AG04450 (cell line): ENCODE results near the gene CTTN. TPM values are rescaled to one million over a fixed set of nuclear protein-coding genes. Genes with fewer than 3 reads are reported as not detected.

Experiments
- CTCF ChIA-PET: fragments of 300-600, 350-600 bp; formaldehyde crosslinking; extraction: SDS; loops from one replicate; lab custom pipeline; 2022; ENCODE audit warnings: antibody characterized with exemption, inconsistent platforms; lab: Charles Lee
- POLR2A ChIA-PET: fragments of 350-600 bp; formaldehyde crosslinking; extraction: SDS; loops from one replicate; lab custom pipeline; 2021; ENCODE audit warnings: antibody characterized with exemption, inconsistent platforms; lab: Yijun Ruan, JAX
- DNase-seq: peaks from one replicate; pipeline ENCODE4 v3.0.0-alpha.2; 2011; ENCODE audit warnings: low read depth, low spot score
- H3K27ac ChIP-seq: one replicate; pipeline ENCODE4 v1.5.1; 2012; ENCODE audit warnings: low read depth, low read length, control low read depth
- H3K27me3 ChIP-seq: one replicate; pipeline ENCODE4 v1.6.0; 2012; ENCODE audit warnings: low read length; ENCODE audit not compliant: control insufficient read depth, insufficient read depth
- H3K4me3 ChIP-seq: 2 replicates; pipeline ENCODE4 v1.5.1; 2011; ENCODE audit warnings: mild to moderate bottlenecking, low read depth, low read length, control low read depth
- H3K9me3 ChIP-seq: 2 replicates; pipeline ENCODE4 v1.5.1; 2012; ENCODE audit warnings: low read length; ENCODE audit not compliant: control insufficient read depth, insufficient read depth
- CTCF ChIP-seq: IDR thresholded peaks from 2 replicates; pipeline ENCODE4 v1.5.1; 2011; ENCODE audit warnings: low read depth, low read length, control low read depth, inconsistent platforms
- polyA plus RNA-seq: library from polyadenylated mRNA; depleted of rRNA; stranded (reverse); fragments of >200 nt; gene quantifications from 2 replicates; pipeline ENCODE4 v1.2.3, GENCODE V29; 2011

Gene CTTN
- polyA plus RNA-seq, 1 experiment = 180 TPM

GRCh38 chr11:70455354-70455753, 57.0 kb downstream of the CTTN start:
- no peak for DNase-seq
- POLR2A ChIA-PET = no interaction called here
- no peak overlapping the region for H3K4me3 ChIP-seq
- H3K27me3 ChIP-seq = peaks cover 10% of the 10 kb centered on the region
- CTCF ChIA-PET = no interaction called here
- H3K9me3 ChIP-seq = peaks cover 5% of the 10 kb centered on the region
- TF ChIP-seq CTCF = no peak
- H3K27ac ChIP-seq = no peak overlapping the region

- no peak overlapping the region for H3K27ac ChIP-seq
- H3K27me3 ChIP-seq = peaks cover 19% of the 10 kb centered on the region
- H3K4me3 ChIP-seq = no peak overlapping the region
- ChIA-PET POLR2A (no interaction called here), CTCF (no interaction called here)
- no peaks in the 10 kb centered on the region for H3K9me3 ChIP-seq
- DNase-seq = no peak
- TF ChIP-seq CTCF = no peak
Observed at GRCh38 chr11:70456921-70457532, 58.7 kb downstream of the CTTN start.

DNA sequence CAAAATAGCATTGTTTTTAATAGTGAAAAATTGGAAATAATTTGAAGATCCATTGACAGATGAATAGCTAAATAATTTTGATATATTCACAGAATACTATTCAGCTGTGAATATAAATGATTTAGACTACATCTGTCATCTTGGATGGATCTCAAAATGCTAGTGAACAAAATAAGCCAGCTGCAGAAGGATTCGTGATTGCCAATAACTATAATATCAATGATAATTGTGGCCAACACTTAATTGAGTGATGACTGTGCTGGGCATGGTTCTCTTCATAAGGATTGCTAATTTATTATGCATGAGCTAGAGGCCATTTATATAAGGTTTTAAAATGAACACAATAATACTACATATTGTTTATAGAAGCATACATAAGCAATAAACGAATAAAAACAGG, 60.4 kb downstream of the CTTN start:
- peaks cover 24% of the 10 kb centered on the region for H3K27me3 ChIP-seq
- ChIA-PET CTCF (interaction anchor here (1.6 to 1.7 kb wide), 2 partner anchors 8 to 10 kb away, joined by 6 to 7 read pairs; no protein-coding TSS in a partner anchor), POLR2A (no interaction called here)
- no peak overlapping the region for H3K27ac ChIP-seq
- no peak for TF ChIP-seq CTCF
- H3K4me3 ChIP-seq = no peak overlapping the region
- DNase-seq = no peak
- H3K9me3 ChIP-seq = peaks cover 7% of the 10 kb centered on the region; the same call in 1 of the 2 replicates

- no peak for DNase-seq
- H3K27me3 ChIP-seq = peaks cover 24% of the 10 kb centered on the region
- H3K27ac ChIP-seq = no peak overlapping the region
- H3K9me3 ChIP-seq = peaks cover 12% of the 10 kb centered on the region; the same call in 1 of the 2 replicates
- TF ChIP-seq CTCF = no peak
- POLR2A ChIA-PET = no interaction called here
- CTCF ChIA-PET = no interaction called here
- H3K4me3 ChIP-seq = no peak overlapping the region
Observed at GRCh38 chr11:70460111-70460510, 61.8 kb downstream of the CTTN start.

- TF ChIP-seq CTCF = no peak
- no peak for DNase-seq
- H3K4me3 ChIP-seq = no peak overlapping the region
- peaks cover 12% of the 10 kb centered on the region; the same call in 1 of the 2 replicates for H3K9me3 ChIP-seq
- no peak overlapping the region for H3K27ac ChIP-seq
- H3K27me3 ChIP-seq = peaks cover 24% of the 10 kb centered on the region
- POLR2A ChIA-PET = no interaction called here
- CTCF ChIA-PET = no interaction called here
Observed at GRCh38 chr11:70460964-70461363, 62.6 kb downstream of the CTTN start.
